CD4-positive, alpha-beta T cell treated with Interferon alpha-2 for 1 hour (primary cell): ENCODE measurements around the gene C4BPA.

Experiments
- DNase-seq, 2 donors: peaks; one replicate each; pipeline ENCODE4 v3.0.0-alpha.2; 2020 to 2022

C4BPA gene

GRCh38 chr1:207077470-207078377, 26.3 kb upstream of the C4BPA start:
- peak; percentile 73 to 84 for DNase-seq

- DNase-seq, result no peak
Observed at GRCh38 chr1:207078578-207079132, 25.4 kb upstream of the C4BPA start.

GRCh38 chr1:207079706-207080241, 24.3 kb upstream of the C4BPA start:
- DNase-seq, result no peak

- no peak for DNase-seq
Observed at GRCh38 chr1:207081088-207081487, 22.9 kb upstream of the C4BPA start.

- DNase-seq, result no peak
Observed at GRCh38 chr1:207081806-207082205, 22.2 kb upstream of the C4BPA start.

- no peak for DNase-seq
Observed at GRCh38 chr1:207084232-207084631, 19.8 kb upstream of the C4BPA start.

- DNase-seq, result peak; percentile 64 to 72
Observed at GRCh38 chr1:207084701-207085180, 19.3 kb upstream of the C4BPA start.

GRCh38 chr1:207085887-207086286, 18.1 kb upstream of the C4BPA start:
- no peak for DNase-seq

GRCh38 chr1:207088161-207088560, 15.9 kb upstream of the C4BPA start:
- DNase-seq, result no peak

GRCh38 chr1:207088701-207089626, 15.1 kb upstream of the C4BPA start, which contains the start of gene C4BPB:
C4BPB (plus strand) TSS chr1:207088860; CDS start chr1:207089532, 672 bp downstream.
- DNase-seq, result peak; percentile 21 to 23

- DNase-seq, result no peak
Observed at GRCh38 chr1:207089627-207090355, 14.2 kb upstream of the C4BPA start.

GRCh38 chr1:207091200-207091908, 12.7 kb upstream of the C4BPA start:
- no peak for DNase-seq

GRCh38 chr1:207093944-207094343, 10.1 kb upstream of the C4BPA start:
- no peak for DNase-seq

GRCh38 chr1:207097871-207098324, 6.1 kb upstream of the C4BPA start:
- no peak for DNase-seq

- DNase-seq, result no peak
Observed at GRCh38 chr1:207101720-207102119, 2.3 kb upstream of the C4BPA start.

- DNase-seq, result no peak
Observed at GRCh38 chr1:207102146-207102545, 1.9 kb upstream of the C4BPA start.

GRCh38 chr1:207102659-207103058, 1.4 kb upstream of the C4BPA start:
- no peak for DNase-seq

- no peak for DNase-seq
Observed at GRCh38 chr1:207109004-207109403, 5.0 kb downstream of the C4BPA start.

- no peak for DNase-seq
Observed at GRCh38 chr1:207112616-207113296, 8.7 kb downstream of the C4BPA start.

GRCh38 chr1:207115269-207115668, 11.2 kb downstream of the C4BPA start:
- DNase-seq, result no peak

- no peak for DNase-seq
Observed at GRCh38 chr1:207124389-207124788, 20.4 kb downstream of the C4BPA start.
